AG04449 (cell line): Measurements from ENCODE around the gene DDX25.

Experiments used
- CTCF ChIA-PET: fragments of 350-600 bp; formaldehyde crosslinking; extraction: SDS; loops from one replicate; lab custom pipeline; 2021; ENCODE audit warnings: antibody characterized with exemption; lab: Yijun Ruan, JAX
- POLR2A ChIA-PET: fragments of 400-600, 350-600 bp; formaldehyde crosslinking; extraction: SDS; loops from one replicate; lab custom pipeline; 2020; ENCODE audit warnings: antibody characterized with exemption, inconsistent platforms; lab: Yijun Ruan, JAX
- DNase-seq: peaks from one replicate; pipeline ENCODE4 v3.0.0-alpha.2; 2010; ENCODE audit warnings: low read depth, low spot score
- H3K4me3 ChIP-seq: 2 replicates; pipeline ENCODE4 v1.5.1; 2011; ENCODE audit warnings: low read depth, mild to moderate bottlenecking, control low read depth, low read length
- CTCF ChIP-seq: IDR thresholded peaks from one replicate; pipeline ENCODE4 v1.5.1; 2011; ENCODE audit warnings: mild to moderate bottlenecking, moderate library complexity, low read length, control low read depth, inconsistent platforms; ENCODE audit not compliant: insufficient read depth; ENCODE audit errors: missing control alignments

Gene DDX25

GRCh38 chr11:125918140-125918840, 14.0 kb downstream of the DDX25 start:
- ChIA-PET CTCF (interaction anchor here (0.8 to 4.1 kb wide), 5 partner anchors 10 to 303 kb away, joined by 3 to 83 read pairs (median 4); partner anchors contain the start of genes DDX25 and PUS3), POLR2A (no interaction called here)
- H3K4me3 ChIP-seq = no peak overlapping the region
- TF ChIP-seq CTCF = peak; percentile 1
- DNase-seq = no peak

- ChIA-PET POLR2A (no interaction called here), CTCF (interaction anchor here (0.7 to 12.7 kb wide), 8 partner anchors 9 to 277 kb away, joined by 3 to 293 read pairs (median 7); no protein-coding TSS in a partner anchor)
- TF ChIP-seq CTCF = no peak
- no peak overlapping the region for H3K4me3 ChIP-seq
- no peak for DNase-seq
Observed at GRCh38 chr11:125921042-125921441, 16.7 kb downstream of the DDX25 start.

GRCh38 chr11:125922156-125922555, 17.8 kb downstream of the DDX25 start:
- no peak for TF ChIP-seq CTCF
- CTCF ChIA-PET = interaction anchor here (0.9 to 12.7 kb wide), 12 partner anchors 12 to 281 kb away, joined by 3 to 293 read pairs (median 7); no protein-coding TSS in a partner anchor
- DNase-seq = no peak
- H3K4me3 ChIP-seq = no peak overlapping the region
- POLR2A ChIA-PET = no interaction called here

- TF ChIP-seq CTCF = peak; percentile 82
- no peak overlapping the region for H3K4me3 ChIP-seq
- CTCF ChIA-PET = interaction anchor here (0.7 to 12.7 kb wide), 23 partner anchors 9 to 302 kb away, joined by 3 to 293 read pairs (median 5); partner anchors contain the start of genes DDX25 and PUS3
- peak; percentile 10 for DNase-seq
- POLR2A ChIA-PET = no interaction called here
Observed at GRCh38 chr11:125923012-125923579, 18.8 kb downstream of the DDX25 start.

GRCh38 chr11:125923633-125924032, 19.3 kb downstream of the DDX25 start:
- DNase-seq = no peak
- H3K4me3 ChIP-seq = no peak overlapping the region
- ChIA-PET CTCF (interaction anchor here (0.7 to 12.7 kb wide), 17 partner anchors 8 to 302 kb away, joined by 3 to 293 read pairs (median 7); partner anchors contain the start of genes DDX25 and PUS3), POLR2A (no interaction called here)
- TF ChIP-seq CTCF = no peak

- DNase-seq = no peak
- H3K4me3 ChIP-seq = no peak overlapping the region
- ChIA-PET CTCF (interaction anchor here (1.0 to 12.7 kb wide), 9 partner anchors 11 to 288 kb away, joined by 4 to 293 read pairs (median 6); partner anchors contain the start of genes DDX25 and PUS3), POLR2A (no interaction called here)
- TF ChIP-seq CTCF = no peak
Observed at GRCh38 chr11:125924384-125925007, 20.2 kb downstream of the DDX25 start.
